Stimulated activated CD8-positive, alpha-beta memory T cell treated with anti-CD3 and anti-CD28 coated beads, Interleukin-4, amount 100 ng/mL, for 24 hours (primary cell): ENCODE measurements around the gene TTLL5.

Experiments used
- DNase-seq: peaks from one replicate; pipeline ENCODE4 v3.0.0-alpha.2; 2020; ENCODE audit warnings: low read depth

Gene TTLL5

DNA sequence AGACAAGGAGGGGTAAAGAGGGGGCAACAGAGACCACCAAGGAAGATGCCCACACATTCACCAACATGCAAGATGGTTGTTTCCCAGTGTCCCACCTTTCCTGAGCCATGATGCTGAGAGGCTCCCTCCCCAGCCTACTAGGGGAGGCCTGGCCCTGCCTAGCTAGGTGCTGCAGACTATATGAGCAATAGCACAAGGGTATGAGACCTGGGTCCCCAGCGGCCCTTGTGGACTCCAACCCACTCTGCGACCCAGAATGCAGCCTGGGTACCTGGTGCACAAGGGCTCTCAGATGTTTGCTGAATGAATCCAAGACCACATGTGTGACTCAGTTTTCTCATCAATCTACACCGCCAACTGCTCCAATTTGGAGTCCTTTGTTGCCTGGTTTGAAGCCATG lies 306.8 kb downstream of the TTLL5 start:
- DNase-seq: no peak

DNA sequence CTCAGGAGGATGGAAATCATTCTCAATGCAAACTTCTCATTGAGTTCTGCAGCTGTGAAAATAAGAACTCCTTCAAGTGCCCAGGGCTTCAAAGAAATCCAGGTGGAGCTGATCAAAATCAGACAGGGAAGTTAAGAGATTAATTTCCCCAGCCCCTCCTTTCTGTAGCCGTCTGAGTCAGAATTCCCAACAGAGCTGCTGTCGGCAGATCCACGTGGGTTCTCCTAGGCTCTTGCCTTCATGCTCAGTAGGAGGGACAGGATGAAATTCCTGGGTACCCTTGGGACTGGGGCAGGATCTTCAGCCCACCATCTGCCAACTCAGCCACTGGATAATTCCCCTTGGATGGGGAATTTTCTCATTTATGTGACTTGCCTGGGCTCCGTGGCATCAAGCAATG lies 307.4 kb downstream of the TTLL5 start:
- no peak for DNase-seq

DNA sequence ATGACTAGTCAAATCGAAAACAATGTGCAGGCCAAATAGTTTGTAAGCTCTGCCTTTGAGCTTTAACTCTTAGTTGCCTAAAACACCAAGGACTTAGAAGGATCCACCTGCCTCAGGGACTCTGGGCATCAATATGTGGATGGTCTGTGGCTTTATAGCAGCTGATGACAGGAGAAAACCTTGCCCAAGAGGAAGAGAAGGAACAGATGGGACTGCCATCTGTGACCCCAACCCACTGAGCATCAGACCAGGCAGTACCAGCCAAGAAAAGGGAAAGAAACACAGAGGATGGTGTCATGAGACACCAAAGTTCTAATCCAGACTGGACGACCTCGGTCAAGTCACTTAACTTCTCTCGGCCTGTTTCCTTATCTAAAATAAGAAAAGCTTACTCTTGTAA lies 308.1 kb downstream of the TTLL5 start:
- no peak for DNase-seq

DNA sequence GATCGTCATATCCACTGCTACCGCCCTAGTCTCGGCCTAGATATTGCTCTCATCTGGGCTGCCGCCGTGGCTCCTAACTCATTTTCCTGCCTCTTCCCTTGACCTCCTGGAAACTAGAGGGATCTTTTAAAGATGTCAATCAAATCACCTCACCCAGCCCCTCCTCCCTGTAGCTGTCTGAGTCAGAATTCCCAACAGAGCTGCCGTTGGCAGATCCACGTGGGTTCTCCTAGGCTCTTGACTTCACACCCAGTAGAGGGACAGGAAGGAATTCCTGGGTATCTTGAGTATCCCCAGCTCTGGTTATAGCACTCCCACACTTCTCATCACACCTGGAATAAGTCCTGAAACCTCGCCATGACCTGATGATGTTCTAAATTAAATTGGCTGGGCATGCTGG lies 308.8 kb downstream of the TTLL5 start:
- no peak for DNase-seq

DNA sequence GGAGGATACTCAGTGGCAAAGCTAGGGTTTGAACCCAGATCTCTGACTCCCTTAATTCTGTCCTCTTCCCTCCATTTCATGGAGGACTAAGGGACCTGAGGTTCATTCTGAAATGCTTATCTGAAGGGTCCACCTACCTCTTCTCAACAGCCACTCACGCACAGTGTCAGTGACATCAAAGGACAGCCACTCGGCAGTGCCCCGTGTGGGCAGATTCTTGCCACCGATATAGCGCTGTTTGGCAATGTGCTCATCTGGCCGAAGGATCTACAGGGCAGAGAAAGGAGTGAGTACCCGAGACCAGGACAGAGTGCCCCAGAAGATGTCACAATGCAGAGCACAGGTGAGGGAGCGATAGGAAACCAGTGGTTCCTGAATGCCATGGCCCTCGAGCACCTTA lies 309.9 kb downstream of the TTLL5 start:
- DNase-seq: no peak

DNA sequence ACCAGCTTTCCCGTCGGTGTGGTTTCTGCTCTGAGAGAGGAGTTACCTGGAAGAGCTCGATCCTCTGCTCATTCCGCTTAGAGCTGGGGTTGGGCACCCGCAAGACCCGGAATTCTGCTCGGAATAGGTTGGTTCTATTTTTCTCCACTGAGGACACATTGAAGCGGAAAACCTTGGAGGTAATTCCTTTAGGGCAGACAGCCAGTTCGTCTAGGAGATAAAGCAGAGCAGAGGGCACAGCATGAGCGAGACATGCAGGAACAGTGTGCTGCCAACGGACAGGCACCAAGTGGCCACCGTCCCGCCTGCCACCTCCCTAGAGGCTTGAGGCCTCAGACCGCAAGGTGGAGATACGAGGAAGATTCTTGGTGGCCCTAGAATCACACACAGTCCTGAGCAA lies 310.5 kb downstream of the TTLL5 start:
- no peak for DNase-seq

DNA sequence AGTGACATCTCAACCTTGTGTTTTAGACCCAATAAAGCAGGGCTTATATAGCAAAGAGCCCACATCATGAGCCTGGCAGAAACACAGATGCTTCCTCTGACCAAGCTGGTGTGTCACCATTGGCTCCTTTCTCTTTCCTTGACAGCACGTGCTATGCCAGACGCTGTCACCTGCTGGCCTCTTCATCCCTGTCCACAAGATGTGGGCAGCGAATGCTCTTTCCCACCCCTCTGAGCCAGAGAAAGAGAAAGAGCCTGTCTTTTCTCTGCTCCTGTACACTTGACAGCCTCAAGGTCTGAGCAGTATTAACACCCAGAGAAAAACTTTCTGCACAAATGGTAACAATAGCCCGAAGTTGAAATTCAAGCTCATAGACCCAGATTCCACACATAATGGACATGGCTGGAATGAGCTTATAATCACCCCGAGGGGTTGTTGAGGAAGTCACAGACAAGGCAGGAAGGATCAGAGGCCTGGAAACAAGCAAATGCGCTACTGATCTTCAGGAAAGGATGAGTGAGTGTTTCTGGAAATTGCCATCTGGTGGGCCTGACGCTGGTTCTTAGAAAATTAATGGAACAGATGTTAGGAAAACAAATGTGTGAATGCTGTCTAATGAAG lies 311.9 kb downstream of the TTLL5 start:
- no peak for DNase-seq

DNA sequence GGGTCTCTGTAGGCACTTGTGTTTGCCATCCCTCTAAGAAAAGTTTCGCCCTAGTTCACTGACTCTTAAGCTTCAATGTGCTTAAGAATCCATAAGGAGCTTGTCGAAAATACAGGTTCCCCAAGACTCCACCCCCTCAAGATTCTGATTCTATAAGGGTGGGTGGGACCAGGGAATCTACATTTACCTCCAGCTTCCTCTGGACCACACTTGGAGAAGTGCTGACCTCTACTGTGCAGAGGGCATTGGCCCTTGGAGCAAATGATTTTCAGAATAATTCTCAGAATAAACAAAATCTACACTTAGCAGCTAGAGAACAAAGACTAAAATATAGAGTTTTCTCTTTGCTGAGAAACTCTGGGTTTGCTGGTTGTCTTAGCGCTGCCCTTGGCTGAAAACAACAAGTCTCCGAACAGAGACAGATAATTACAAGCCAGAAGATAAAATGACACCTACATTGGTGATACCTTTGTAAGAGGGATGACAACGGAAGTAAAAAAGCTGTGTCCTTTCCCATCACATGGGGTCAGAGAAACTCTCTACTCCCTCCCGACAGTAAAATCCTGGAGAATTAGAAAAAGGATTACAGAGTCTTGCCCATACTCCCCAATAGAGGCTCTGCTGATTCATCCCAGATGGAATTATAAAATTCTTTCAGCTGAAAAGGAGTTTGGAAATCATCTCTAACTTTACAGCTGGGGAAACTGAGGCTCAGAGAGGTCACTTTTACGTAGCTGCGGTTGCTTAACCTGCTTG lies 316.0 kb downstream of the TTLL5 start:
- no peak for DNase-seq

DNA sequence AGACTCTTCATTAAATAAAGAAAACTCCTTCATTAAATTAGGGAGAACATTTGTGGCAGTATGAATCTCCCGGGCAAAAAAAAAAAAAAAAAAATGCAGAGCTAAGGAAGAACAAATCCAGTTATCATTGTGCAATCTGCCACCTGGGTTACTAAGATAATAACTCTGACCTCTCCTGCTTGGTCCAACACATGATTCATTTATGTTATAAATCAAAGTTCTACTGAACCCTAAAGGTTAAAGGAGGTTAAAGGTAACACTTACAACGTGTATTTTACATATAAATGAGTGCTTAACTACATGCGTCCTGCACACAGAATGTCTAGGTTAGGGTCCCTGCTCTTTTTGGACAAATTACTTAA lies 316.5 kb downstream of the TTLL5 start:
- DNase-seq: no peak

DNA sequence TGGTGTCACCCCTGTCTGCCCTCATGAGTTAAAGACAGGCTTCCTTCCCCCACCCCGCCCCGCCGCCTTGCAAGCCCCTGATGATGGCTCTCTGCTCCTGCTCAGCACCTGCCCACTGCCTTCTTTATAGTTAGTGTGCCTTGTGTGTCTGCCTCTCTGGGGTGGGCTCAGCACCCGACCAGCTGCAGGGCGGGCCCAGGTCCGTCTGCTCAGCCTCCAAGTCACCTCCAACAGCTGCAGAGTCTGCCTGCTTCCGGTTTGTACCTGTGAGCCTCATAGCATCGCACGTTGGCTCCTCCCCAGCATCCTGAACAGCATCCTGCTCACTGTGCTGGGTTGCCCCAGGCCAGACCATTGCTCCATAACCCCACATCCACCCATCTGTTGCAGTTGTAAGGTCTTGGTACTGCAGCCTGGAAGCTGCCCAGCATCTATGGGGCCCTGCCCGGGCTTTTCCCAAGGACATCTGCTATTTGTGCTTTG lies 317.2 kb downstream of the TTLL5 start:
- DNase-seq: no peak

DNA sequence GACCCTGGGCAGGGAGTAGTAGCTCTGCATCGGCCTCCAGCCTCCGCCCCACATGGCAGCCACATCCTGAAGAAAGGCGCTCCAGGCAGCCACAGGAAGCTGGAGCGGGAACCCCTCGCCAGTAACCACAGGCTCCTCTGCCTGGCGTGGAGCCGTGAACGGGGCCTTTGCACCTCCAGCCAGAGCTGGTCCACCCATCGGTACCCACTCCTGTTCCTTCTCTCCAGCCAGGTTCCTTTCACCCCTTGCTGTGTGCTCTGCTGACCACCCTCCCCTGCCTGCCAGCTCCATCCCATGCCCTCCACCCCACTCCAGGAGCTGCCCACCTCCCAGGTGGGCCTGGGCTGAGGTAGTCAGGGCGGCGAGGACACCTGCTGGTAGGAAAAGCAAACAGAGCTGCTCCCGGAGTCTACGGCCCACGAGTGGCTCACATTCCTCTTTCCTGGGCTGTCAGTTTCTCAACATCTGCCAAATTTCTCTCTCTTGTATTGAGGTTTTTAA lies 318.1 kb downstream of the TTLL5 start:
- DNase-seq: no peak

DNA sequence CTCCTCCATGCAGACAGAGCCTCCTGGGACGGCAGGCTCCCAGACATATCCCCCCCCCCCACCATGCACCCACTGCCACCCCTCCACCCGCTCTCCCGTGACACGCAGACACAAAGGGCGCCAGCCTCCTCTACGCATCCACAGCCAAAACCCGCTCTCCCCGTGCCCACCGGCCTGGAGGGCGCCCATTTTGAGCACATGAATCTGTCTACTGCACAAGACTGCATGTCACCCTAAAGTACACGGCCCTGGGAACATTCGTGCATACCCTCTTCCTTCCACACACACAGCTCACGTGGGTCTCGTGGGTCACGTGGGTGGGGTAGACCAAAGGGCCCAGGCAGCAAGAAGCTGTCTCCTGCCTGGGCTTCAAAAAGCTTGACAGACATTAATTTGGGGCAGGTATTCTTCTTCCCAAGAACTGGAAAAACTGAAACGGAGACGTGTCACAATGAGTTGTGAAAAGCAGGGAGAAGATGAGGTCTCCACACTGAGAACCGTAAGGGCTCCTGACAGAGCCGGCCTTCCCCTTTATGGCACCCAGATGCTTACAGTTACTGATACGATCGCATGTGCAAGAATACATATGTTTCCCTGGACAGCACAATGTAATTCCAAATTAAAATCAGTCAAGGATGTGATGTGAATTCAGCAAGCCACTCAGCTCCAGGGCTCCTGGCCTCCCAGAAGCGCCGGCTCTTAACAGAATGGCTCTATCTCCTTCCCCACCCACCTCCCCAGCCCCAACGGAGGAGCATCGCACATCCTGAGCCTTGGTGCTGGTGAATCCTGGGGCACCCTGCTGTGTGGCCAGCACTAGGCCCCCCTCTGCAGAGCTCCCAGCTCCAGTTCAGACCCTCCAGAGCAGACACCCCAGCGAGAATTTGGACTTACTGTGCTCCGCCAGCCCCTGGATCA lies 318.9 kb downstream of the TTLL5 start:
- DNase-seq: no peak

DNA sequence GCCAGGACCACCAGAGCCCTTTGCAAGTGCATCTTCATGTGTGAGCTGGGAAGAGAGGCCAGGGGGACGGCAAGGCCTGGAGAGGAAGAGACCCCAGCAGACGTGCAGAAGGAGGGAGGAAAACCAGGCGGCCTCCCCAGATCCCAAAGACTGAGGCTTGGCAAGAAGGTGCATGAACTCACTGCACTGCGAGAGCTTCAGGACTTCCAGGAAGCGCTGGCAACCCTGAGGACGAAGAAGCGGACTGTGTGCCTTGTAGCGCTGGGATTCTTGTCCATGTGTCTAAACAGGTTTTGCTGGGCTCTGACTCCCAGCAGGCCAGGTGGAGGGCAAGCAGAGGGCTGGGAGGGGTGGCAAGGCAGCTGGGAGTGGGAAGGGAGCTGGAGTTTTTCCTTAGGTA lies 319.8 kb downstream of the TTLL5 start:
- DNase-seq: no peak

DNA sequence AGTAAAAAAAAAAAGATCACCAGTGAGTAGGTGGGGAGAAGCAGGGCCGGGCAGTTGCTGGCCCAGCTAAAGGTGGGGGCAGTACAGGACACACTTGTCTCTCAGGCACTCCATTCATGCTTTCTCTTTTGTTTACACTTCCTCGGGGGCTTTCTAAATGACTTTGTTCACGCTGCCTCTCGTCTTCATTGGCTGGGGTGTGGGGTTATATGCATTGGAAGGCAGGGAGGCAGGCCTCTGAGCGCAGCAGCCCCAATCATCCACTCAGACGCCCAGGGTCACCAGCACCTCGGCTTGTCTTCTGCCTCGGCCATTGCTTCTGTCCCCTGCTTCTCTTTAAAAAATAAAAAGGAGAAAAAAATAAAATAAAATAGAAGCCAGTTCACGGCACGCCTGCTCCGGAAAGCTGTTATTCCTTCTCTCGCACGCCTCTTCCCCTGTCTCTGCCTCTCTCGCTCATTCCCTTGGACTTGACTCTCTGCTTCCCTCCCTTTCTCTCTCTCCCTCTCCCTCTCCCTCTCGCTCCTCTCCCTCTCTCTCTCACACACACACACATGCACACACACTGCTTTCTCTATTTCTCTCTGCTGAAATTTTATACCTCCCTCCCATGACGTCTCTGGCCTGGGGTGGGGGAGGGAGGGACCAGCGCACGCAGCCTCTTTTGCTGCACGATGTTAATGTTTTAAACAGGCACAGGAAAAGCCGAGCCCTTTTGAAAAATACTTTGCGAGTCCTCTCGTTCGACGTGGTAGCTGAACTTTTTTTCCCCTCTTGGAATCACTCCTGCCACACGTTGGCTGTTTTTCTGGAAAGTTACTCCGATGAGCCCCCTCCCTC lies 320.6 kb downstream of the TTLL5 start, which contains the start of gene TGFB3:
TSS of gene TGFB3 (minus strand) at position 570 of the 840 bp plus-strand sequence. CDS start 1,102 bp downstream, outside the sequence.
- DNase-seq: no peak

DNA sequence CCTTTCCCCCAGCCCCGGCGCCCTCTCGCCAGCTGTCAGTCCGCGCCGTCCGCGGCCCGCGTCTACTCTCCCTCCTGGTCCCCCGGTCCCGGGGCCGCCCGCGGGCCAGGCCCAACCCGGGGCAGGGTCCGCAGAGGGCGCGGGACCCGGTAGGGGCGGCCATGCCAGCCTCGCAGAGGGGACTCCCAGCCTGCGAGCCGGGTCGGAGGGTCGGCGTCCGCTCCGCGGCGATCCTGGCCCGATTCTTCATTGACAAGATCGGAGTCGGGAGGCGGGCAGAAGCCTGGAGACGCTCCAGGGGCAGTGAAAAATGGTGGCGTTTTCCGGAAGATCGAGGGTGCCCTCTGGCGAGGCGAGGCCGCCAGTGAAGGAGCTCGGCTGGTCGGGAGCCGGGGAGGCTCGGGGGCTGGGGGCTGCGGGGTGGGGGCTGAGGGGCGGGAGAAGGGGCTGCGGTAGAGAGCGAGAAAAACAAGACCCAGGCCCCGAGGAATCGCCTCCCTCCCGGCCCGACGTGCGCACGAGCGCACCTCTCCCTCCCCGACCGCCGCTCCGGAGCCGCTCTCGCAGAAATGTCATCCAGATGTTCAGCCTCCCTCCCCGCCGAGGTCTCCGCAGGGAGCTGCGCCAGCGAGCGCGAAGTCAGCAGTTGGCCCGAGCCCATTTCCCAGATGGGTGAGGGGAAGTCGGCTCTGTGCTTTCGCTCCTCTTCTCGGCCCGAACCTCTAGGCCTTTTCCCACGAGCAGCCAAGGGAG lies 321.4 kb downstream of the TTLL5 start:
- DNase-seq: peak; percentile 65

DNA sequence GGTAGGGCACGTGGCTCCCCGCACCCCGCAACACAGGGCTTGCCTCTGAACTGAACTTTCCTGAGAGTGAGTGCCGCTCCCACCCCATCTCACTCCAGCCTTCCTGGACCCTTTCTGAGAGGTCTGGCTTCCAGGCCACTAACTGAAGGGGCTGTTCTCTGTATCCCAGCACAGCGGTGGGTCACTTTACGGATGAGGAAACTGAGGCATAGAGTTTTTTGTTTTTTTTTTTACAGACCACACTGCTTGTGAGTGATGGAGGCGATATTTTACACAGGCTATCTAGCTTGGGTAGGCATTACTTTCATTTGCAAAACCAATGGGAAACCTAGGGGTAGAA lies 321.9 kb downstream of the TTLL5 start:
- no peak for DNase-seq

DNA sequence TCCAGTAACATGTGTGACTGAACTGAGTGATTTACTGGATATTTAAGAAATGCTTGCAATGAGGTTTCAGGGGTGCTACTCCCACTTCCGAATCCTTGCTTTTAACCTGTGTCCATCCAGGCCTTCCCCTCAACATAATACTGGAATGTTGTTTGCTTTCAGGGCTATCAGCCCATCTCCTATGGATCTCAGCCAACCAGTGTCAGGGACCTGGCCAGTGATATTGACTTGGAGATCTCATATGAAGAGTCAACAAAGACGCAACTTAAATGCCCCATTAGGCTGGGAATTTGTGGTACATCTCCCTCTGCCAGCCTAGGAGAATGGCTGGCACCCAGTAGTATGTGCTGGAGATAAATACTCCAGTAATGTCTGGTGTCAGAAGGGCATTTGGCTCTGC lies 323.6 kb downstream of the TTLL5 start:
- no peak for DNase-seq

DNA sequence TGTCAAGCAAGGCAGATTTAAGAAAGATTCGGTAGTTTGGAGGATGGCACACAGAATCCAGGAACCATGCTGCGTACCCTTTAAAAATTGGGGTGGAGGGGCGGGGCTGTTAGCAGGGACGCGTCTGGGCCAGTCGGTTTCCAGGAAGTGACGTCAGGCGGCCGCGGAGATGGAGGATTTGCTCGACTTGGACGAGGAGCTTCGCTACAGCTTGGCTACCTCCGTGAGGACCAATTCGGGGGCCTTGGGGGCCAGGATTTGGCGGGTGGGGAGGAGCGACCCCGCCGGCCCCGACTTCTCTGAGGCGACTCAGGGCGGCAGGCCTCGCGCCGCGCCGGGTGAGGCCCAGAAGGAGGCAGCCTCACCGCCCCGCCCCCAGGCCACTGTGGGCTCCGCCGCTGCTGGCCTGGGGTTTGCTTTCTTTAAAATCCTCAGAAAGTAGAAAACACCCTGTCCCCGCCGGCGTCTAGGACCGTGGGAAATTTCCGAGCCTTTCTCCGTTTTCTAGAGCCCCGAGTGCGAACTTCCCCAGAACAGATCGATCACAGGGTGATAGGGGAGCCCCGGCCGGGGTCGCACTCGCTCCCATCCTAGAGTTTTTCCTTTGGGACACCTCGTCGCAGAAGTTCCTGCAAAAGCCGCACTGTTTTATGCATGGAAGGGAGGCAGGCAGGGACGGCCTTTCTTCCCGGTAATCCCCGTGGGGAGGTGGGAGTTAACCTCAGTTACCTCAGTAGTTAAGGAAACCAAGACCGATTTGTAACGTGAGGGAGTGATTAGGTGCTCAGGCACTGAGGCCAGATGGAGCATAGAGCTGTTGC lies 324.8 kb downstream of the TTLL5 start, which contains the start of gene IFT43:
TSS of gene IFT43 (plus strand) at position 146 of the 821 bp plus-strand sequence. CDS start at position 170, 24 bp downstream.
- DNase-seq: peak; percentile 87

DNA sequence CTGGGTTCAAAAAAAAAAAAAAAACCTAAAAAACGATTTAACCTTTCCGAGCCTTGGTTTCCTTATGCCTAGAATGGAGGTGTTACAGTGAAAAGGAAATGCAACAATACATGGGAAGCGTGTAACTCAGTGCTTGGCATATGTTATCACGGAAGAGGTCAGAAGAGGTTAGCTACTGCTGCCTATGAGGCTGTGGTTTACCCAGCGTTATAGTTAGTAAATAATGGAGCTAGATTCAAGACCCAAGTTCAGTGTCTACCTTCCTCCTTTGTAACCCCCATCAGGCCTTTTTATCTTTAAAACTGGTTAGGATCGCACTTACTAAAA lies 325.4 kb downstream of the TTLL5 start:
- DNase-seq: no peak
